ENCODE data around the gene DDR2.

DNA sequence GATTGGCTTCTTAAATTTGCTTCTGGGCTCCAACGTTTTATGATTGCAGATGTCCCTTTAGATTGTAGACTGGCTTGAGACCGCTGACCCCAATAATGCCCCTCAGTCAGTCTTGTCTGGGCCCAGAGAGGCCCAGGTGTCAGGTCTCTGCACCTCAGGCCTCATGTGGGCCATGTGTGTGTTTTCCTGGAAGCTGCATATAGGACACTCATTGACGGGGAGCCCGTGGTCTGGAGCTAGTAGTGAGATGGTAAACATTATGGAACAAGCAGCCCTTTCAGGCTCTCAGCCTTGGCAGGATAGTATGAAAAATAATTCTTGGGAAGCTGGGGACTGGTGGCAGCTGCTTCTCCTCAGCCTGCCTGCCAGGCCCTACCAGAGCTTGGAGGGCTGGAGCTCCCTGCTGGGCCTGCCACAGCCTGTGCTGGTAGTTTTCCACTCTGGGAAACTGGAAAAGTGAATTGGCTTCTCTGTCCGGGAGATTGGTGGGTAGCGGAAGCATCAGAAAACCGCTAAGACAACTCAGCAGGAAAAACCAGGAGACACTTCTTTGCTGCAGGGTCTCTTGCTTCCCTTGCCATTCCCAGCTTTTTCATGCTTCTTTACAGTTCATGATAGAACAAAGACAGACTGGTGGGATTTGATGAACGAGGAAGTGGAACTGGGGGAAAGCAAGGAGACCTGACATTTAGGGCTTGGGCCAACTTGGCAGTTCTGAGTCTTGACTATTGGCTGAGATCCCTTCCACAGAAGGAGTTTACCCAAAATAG is 100.5 kb downstream of the DDR2 start:
- TF ChIP-seq TOX (CRISPR knock-in tag; IDR thresholded peaks at IDR 0.05; ENCODE audit: borderline replicate concordance) (no peak), ZFP30 (CRISPR knock-in tag; IDR thresholded peaks at IDR 0.05) (no peak), ZC3H10 (CRISPR knock-in tag; IDR thresholded peaks at IDR 0.05) (no peak), ISL1 (CRISPR knock-in tag; IDR thresholded peaks at IDR 0.05) (no peak)

Measured in SK-N-SH treated with all-trans-retinoic acid at 6 μM for 48 hours (cell line).